Occipital lobe (tissue), 2 donors: ENCODE data around the gene BPGM. TPM values are rescaled to one million over a fixed set of nuclear protein-coding genes. Genes with fewer than 3 reads are reported as not detected.
"Not testable (repeated sequence)": the region's sequence is repeated elsewhere in the genome, so short reads cannot be mapped to it uniquely, and the experiment has no call there.

Experiments
- DNase-seq: peaks from one replicate; lab custom pipeline; 2025; lab: John Stamatoyannopoulos, UW
- total RNA-seq: library from RNA; depleted of rRNA; stranded (reverse); fragments of >200 nt; gene quantifications from one replicate; pipeline ENCODE4 v1.2.3, GENCODE V29; 2014

Gene BPGM
- total RNA-seq, 1 donor from 2014 or later: 30.3 TPM

DNA sequence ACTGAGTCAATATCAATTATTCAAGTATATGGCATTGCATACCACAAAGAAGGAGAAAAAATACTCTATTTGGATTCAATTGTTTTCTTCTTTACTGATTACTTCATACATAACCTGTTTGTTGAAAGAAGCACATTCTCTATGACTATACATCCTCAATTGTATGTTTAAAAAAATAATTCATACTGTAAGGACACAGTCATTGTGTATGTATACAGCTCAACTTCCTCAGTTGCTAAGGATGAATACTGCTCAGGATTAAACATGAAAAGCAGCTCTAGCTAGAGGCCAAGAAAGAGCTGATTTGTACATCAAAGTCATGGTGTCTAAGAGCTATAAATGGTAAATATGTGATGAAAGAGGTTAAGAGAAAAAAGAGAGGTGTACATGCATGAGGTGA is 15.8 kb upstream of the BPGM start:
- no peak for DNase-seq

- DNase-seq: no peak
Observed at GRCh38 chr7:134632052-134632451, 14.6 kb upstream of the BPGM start.

DNA sequence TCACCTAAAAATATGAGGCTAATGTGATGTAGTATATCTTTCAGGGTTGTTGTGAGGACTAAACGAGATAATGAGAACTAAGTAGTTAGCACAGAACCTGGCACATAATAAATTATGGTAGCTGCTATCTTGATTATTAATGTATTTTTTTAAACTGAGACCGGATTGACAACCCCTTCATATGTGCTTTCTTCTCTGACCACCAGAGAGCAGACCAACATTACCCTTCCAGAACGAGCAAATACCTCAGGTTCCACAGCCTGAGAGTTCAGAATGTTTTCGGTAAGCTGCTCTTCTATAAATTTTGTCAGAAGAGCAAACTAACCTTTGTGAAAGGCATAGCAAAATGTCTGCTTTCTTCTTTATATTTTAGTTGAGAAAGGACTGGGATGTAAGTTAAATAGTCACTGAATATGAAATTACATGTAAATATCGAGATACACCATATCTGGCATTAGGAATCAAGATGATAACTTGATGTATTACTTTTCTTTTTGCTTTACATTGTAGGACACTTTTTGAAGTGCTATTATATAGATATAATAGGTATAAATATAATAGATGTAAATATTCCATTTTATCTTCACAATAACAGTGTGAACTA is 13.6 kb upstream of the BPGM start:
- no peak for DNase-seq

GRCh38 chr7:134636008-134636449 is 10.6 kb upstream of the BPGM start:
- no peak for DNase-seq

DNA sequence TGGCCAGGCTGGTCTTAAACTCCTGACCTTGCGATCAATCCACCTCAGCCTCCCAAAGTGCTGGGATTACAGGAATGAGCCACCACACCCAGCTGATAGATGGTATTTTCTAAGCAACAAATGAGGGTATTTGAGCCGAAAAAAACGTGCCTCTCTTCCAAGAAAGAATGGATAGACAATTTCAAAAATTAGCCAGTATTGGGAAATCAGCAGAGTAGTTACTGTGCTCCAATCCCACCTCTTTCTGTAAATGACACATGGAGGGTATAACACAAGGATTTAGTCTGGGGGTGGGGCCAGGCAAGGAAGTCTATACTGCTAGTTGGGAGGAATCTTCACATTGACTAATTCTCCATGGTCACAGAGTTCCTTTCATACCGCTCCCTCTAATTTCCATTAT is 9.2 kb upstream of the BPGM start:
- DNase-seq: no peak

DNA sequence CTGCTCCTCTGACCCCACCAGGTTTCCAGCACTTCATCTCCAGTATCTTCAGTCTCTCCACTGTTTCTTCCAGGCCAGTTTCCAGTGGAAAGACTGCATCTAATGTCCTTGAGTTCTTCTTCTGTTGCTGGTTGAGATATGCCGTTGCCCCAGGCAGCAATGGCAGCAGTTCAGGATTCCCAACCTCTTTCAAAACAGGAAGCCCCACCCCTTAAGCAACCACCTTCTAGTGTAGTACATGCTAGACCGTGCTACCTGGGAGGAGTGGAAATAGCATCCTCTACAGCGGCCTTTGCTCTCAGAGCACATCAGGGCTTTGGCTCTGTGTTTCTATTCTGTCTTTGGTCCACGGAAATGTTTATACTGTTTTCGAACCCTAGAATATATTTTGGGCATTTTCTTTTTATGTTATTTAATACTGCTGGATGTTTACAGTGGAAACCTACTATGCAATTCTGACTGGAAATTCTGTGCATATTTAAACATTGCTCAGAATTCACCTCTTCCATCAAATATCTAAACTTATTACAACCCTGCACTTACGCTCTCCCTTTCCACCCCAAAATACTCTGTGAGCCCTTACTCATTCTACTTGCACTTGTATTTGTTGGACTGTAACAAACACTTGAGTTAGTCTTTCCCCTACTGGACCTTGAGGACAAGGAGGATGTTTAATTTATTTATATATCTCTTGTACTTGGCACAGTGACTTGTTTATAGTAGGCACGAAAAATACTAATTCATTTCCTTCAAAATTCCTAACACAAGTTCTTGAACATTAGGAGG is 8.5 kb upstream of the BPGM start:
- no peak for DNase-seq

GRCh38 chr7:134639061-134639460 is 7.6 kb upstream of the BPGM start:
- DNase-seq: no peak

DNA sequence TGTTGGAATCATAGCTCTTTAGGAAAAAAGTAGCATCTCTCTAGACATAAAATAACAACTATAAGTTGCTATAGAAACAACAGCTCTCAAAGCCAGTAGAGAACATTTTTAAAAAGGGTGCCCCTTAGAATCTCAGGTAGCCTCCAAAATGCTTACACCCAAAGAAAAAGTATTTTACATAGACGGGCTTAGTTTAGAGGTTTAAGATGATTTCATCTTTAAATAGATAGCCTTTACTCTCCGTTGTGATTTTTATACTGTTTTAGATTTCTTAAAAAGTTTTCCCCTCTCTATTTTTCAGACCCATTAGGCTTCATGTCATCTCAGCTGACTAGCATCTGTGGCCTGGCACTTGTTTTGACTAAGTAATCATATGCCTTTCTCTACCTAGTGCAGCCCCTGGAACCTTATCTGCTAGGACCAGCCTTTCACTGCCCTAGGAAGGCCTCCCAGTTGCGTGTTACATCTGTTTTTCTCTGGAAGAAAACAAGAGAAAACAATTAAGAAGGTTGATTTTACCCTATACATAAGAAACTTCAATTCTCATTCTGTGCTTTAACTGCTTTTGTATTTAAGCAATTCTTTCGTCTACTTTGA is 6.9 kb upstream of the BPGM start:
- DNase-seq: no peak

DNA sequence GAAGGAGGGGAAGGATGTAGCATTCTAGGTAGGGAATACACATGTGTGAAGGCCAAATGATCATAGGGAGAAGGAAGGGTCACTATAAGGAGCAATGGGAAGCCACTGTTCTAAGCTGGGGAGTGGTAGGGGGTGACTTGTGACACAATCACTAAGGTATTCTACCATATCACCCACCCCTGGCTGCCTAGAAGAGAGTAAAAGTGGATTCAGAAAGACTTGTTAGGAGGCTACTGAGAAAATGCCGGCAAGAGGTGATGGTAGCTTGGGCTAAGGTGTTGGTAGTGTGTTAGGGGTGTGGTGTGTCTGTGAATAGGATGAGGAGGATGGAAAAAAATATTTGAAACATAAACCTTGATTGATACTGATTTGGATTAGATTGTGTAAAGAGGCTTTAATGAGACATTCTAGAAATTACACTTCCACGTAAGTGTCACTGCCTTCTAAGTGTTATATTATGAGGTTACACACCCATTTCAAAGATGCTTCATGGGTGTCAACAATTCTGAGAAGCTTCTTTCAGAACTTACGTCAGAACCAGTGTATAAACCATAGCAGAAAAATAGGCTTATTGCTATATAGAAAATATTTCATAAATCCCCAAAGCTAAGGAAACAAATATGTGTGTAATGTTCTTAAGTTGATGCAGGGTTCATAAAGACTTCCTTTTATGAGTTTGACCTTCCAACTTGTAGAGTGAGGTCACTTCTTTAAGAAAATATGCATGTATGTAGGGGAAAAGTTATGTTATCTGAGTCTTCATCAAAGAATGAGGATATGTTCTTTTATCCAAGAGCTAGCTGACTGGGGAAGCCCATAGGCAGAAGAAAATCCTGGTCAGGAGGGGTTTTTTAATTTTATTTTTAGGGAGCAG is 5.6 kb upstream of the BPGM start:
- DNase-seq: no peak

DNA sequence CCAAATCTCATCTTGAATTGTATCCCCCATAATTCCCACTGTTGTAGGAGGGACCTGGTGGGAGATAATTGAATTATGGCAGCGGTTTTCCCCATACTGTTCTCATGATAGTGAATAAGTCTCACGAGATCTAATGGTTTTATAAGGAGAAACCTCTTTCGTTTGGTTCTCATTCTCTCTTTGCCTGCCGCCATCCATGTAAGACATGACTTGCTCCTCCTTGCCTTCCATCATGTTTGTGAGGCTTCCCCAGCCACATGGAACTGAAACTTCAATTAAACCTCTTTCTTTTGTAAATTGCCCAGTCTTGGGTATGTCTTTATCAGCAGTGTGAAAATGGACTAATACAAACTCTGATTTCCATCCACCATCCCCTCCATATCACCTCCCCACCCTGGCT is 4.7 kb upstream of the BPGM start:
- not testable (repeated sequence) for DNase-seq

DNA sequence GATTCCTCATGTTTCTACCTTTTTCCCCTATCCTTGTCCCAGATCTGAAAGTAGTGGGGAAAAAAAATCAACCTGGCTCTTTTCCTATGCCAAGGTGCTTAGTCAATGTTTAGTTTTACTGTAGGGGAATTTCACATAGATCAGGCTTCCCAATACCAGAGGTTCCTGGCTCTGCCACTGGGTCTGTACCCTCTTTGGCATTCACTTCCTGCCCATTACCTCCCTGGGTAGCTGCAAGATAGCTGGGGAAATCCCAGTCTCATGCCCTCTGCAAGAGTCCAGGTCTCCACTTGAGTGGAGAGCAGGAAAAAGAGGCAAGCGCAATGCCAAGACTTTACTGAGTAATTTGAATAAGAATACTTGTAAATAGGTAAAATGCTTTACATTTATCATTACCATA is 3.5 kb upstream of the BPGM start:
- DNase-seq: no peak

- no peak for DNase-seq
Observed at GRCh38 chr7:134645478-134645877, 1.2 kb upstream of the BPGM start.

- no peak for DNase-seq
Observed at GRCh38 chr7:134645935-134646334, 718 bp upstream of the BPGM start.

DNA sequence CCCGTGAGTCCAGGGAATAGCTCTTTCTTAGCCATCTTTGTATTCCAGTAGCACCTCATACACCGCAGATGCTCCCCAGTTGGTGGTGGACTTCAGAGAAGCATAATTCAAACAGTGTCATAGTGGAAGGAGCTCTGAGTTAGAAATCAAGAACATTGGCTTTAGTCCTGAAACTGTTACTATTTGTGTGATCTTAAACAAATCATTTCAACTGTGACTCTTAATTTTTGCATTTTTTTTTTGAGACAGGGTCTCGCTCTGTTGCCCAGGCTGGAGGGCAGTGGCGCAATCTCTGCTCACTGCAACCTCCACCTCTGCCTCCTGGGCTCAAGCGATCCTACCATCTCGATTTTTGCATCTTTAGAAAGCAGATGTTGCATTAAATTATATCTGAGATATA is 1.8 kb downstream of the BPGM start:
- DNase-seq: no peak

DNA sequence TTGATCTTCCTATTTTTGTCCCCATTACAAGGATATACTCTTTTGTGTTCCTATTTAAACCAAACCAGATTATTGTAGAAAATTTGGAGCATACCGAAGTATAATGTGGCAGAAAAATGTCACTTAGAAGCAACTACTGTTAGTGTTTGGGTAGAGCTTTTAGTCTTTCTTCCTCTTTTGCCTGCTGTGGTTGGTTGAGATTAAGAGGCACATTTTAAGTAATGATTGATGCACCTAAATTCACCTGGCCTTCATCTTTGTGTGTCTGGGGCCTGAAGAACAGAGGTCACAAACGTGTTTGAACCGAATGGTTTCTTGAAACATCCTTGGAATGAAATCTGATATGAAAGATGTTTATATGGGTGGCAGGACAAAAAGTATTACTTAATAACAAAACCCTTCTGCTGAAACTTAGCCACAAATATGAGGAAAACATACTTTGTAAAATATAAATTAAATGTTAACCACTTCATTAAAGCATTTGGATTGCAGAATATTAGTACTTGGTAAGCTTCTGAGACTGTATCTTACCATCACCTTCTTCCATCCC is 2.6 kb downstream of the BPGM start:
- DNase-seq: no peak

DNA sequence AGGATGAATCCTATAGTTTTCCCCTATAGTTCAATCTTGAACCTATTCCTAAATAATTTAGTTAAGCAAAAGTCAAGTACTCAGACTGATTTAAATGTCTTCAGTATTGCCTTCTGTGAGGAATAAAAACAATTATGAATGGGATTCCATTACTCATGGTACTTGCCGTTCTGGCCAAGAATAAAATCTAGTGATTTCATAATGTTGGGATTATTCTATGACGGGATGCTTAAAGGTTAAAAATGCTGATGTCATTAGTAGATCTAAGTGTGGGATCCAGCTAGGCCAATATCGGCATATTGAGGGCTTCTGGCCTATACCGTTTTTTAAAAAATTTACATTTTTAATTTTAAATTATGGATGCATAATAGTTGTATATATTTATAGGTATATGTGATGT is 5.3 kb downstream of the BPGM start:
- DNase-seq: no peak

GRCh38 chr7:134654104-134654775 is 7.6 kb downstream of the BPGM start:
- no peak for DNase-seq

GRCh38 chr7:134657526-134657925 is 10.9 kb downstream of the BPGM start:
- no peak for DNase-seq

- no peak for DNase-seq
Observed at GRCh38 chr7:134660242-134660785, 13.7 kb downstream of the BPGM start.

DNA sequence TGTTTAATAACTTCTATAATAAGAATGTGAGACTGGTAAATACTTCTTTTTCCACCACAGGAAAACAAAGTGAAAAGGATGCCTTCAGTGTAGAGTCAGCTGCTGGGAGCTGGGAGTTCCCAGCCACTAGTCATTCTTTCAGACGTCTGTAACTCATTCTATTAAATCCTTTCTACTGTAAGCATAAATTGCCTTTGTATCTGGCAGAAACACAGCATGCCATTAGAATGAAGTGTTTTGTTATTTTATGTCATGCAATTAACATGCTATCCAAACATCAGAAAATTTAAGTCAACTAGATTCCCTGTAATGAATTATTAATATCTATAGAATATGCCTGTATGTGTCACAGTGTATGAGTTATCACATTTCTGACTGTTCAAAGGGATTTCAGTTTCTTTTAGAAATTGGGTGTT is 14.3 kb downstream of the BPGM start:
- DNase-seq: no peak
